Activated CD4-positive, CD25-positive, alpha-beta regulatory T cell treated with anti-CD3 and anti-CD28 coated beads, Interleukin-2, amount 50 U/mL, for 16 hours (primary cell): ENCODE data around the gene CIP2A.

ENCODE experiments used
- DNase-seq: peaks from one replicate; pipeline ENCODE4 v3.0.0-alpha.2; 2020; ENCODE audit warnings: low read depth, low spot score

The CIP2A gene

GRCh38 chr3:108510496-108510895 lies 78.7 kb downstream of the CIP2A start, which contains the start of gene MYH15:
Gene MYH15 (minus strand): TSS chr3:108510596. CDS start chr3:108510530, 66 bp downstream.
- no peak for DNase-seq

GRCh38 chr3:108509871-108510270 lies 79.4 kb downstream of the CIP2A start:
- DNase-seq = no peak

GRCh38 chr3:108509263-108509662 lies 80.0 kb downstream of the CIP2A start:
- no peak for DNase-seq

GRCh38 chr3:108507902-108508301 lies 81.3 kb downstream of the CIP2A start:
- DNase-seq = no peak

- no peak for DNase-seq
These were observed 83.4 kb downstream of the CIP2A start for GRCh38 chr3:108505811-108506210.

GRCh38 chr3:108503722-108504121 lies 85.5 kb downstream of the CIP2A start:
- DNase-seq = no peak

GRCh38 chr3:108501535-108501934 lies 87.7 kb downstream of the CIP2A start:
- no peak for DNase-seq

GRCh38 chr3:108500728-108501127 lies 88.5 kb downstream of the CIP2A start:
- no peak for DNase-seq
